HepG2 (cell line): ENCODE measurements around the gene GNAI2. TPM values are rescaled to one million over a fixed set of nuclear protein-coding genes. Genes with fewer than 3 reads are reported as not detected.
A peak's percentile ranks its signal among the peaks of the same experiment; 100 is the strongest.

ENCODE experiments used
- ELF1 ChIP-seq: sonication (generic); formaldehyde crosslinking; IDR thresholded peaks from 2 replicates; pipeline ENCODE4 v1.4.0; 2020; ENCODE audit warnings: missing genetic modification reagents
- ELF4 ChIP-seq: sonication (generic); formaldehyde crosslinking; IDR thresholded peaks from 2 replicates; pipeline ENCODE4 v1.5.0; 2020; ENCODE audit warnings: missing genetic modification reagents, mild to moderate bottlenecking, moderate library complexity, borderline replicate concordance
- FOXA3 ChIP-seq: IDR thresholded peaks from 2 replicates; pipeline ENCODE4 v1.6.1; 2016; ENCODE audit warnings: missing genetic modification reagents, missing compliant biosample characterization
- GABPB1 ChIP-seq: IDR thresholded peaks from 2 replicates; pipeline ENCODE4 v1.6.1; 2016; ENCODE audit warnings: mild to moderate bottlenecking, missing genetic modification reagents, moderate library complexity, missing compliant biosample characterization
- HDAC2 ChIP-seq: sonication (generic); formaldehyde crosslinking; IDR thresholded peaks from 2 replicates; pipeline ENCODE4 v1.4.0; 2020; ENCODE audit warnings: missing genetic modification reagents
- HMGXB3 ChIP-seq: sonication (generic); formaldehyde crosslinking; IDR thresholded peaks from 2 replicates; pipeline ENCODE4 v1.4.0; 2020; ENCODE audit warnings: missing genetic modification reagents, borderline replicate concordance
- HNRNPL ChIP-seq: fragments of 200-400 bp; formaldehyde crosslinking; IDR thresholded peaks from 2 replicates; pipeline ENCODE4 v1.6.1; 2017; ENCODE audit warnings: mild to moderate bottlenecking, low read depth, low read length
- KDM5A ChIP-seq: fragments of 200-600 bp; sonication (generic); IDR thresholded peaks from 2 replicates; pipeline ENCODE4 v1.7.0; 2018; ENCODE audit warnings: antibody characterized with exemption, mild to moderate bottlenecking, low read length, borderline replicate concordance
- MXD1 ChIP-seq: sonication (generic); formaldehyde crosslinking; IDR thresholded peaks from 2 replicates; pipeline ENCODE4 v1.4.0; 2020; ENCODE audit warnings: mild to moderate bottlenecking, missing genetic modification reagents
- REPIN1 ChIP-seq: sonication (generic); formaldehyde crosslinking; IDR thresholded peaks from 2 replicates; pipeline ENCODE4 v1.8.0; 2022; ENCODE audit warnings: missing genetic modification reagents, low read depth, mild to moderate bottlenecking, borderline replicate concordance
- SIX4 ChIP-seq: sonication (generic); formaldehyde crosslinking; IDR thresholded peaks from 2 replicates; pipeline ENCODE4 v1.4.0; 2020; ENCODE audit warnings: missing genetic modification reagents
- SMAD3 ChIP-seq: sonication (generic); formaldehyde crosslinking; IDR thresholded peaks from 2 replicates; pipeline ENCODE4 v1.4.0; 2020; ENCODE audit warnings: missing genetic modification reagents
- SOX6 ChIP-seq, 2 experiments: fragments of 450-650 bp in 1 of 2; sonication (generic) in 1 of 2; formaldehyde crosslinking in 1 of 2; IDR thresholded peaks; 2 replicates each; pipeline versions ENCODE4 v1.4.0 to v1.6.1; 2017 to 2020; ENCODE audit warnings: antibody characterized with exemption in 1 of 2, mild to moderate bottlenecking in 1 of 2, missing genetic modification reagents in 1 of 2
- TARDBP ChIP-seq: sonication (generic); formaldehyde crosslinking; IDR thresholded peaks from 2 replicates; pipeline ENCODE4 v1.8.0; 2022; ENCODE audit warnings: mild to moderate bottlenecking, missing genetic modification reagents
- UBTF ChIP-seq: sonication (generic); formaldehyde crosslinking; IDR thresholded peaks from 2 replicates; pipeline ENCODE4 v1.4.0; 2020; ENCODE audit warnings: mild to moderate bottlenecking, missing genetic modification reagents
- ZMYM2 ChIP-seq: sonication (generic); formaldehyde crosslinking; IDR thresholded peaks from 2 replicates; pipeline ENCODE4 v1.8.0; 2022; ENCODE audit warnings: mild to moderate bottlenecking, missing genetic modification reagents
- ZNF317 ChIP-seq: sonication (generic); formaldehyde crosslinking; IDR thresholded peaks from 2 replicates; pipeline ENCODE4 v1.5.0; 2020; ENCODE audit warnings: mild to moderate bottlenecking, missing genetic modification reagents
- polyA plus RNA-seq, 8 experiments: library from polyadenylated mRNA; depleted of rRNA in 3 of 8; stranded (reverse) in 7 of 8; unstranded in 1 of 8; fragments of >200 nt; fragmentation: Illumina TruSeq in 4 of 8; extraction: Trizol in 4 of 8; gene quantifications; 2 replicates each; pipeline versions ENCODE4 v1.2.1 to v1.2.3, GENCODE V29; 2011 to 2016; ENCODE audit warnings: low read depth in 4 of 8, missing spikeins in 1 of 8, mixed read lengths in 1 of 8; ENCODE audit not compliant: insufficient read depth in 1 of 8
- total RNA-seq, 5 experiments: library from RNA; depleted of rRNA; stranded (reverse); fragments of >200 nt; fragmentation: Illumina TruSeq; extraction: Trizol; gene quantifications; 2 replicates each; pipeline ENCODE4 v1.2.3, GENCODE V29; 2016; ENCODE audit warnings: low read depth in 1 of 5
- TF ChIP-seq, protein P1 (sequence below): sonication (generic); formaldehyde crosslinking; IDR thresholded peaks from 2 replicates; pipeline ENCODE4 v1.9.0; 2021; ENCODE audit warnings: missing genetic modification reagents, mild to moderate bottlenecking, borderline replicate concordance

Gene GNAI2
- total and polyA plus RNA-seq, 2 of the 13 experiments (the other 11 are each of a cell fraction or from before 2014, with no cell fraction given) = 51.1 to 66.2 TPM

GRCh38 chr3:50268703-50269451 is 32.9 kb downstream of the GNAI2 start, which contains the start of gene SEMA3B (continued):
- TF ChIP-seq REPIN1 (CRISPR knock-in tag) (0 out of 2 replicates have a peak, but pooled peaks have one; percentile 20), MXD1 (CRISPR knock-in tag) (peak; percentile 53), KDM5A (no peak), TARDBP (CRISPR knock-in tag) (peak; percentile 81), ELF1 (CRISPR knock-in tag) (0 out of 2 replicates have a peak, but pooled peaks have one; percentile 8), GABPB1 (peak; percentile 43; the same call in 1 of the 2 replicates), HMGXB3 (CRISPR knock-in tag) (no peak), SMAD3 (0 out of 2 replicates have a peak, but pooled peaks have one; percentile 55), SOX6 (IDR thresholded peaks at IDR 0.05) (no peak), SOX6 (CRISPR knock-in tag; IDR thresholded peaks at IDR 0.05) (peak; percentile 58; the same call in 1 of the 2 replicates), ELF4 (peak; percentile 33; the same call in 1 of the 2 replicates), ZMYM2 (CRISPR knock-in tag) (0 out of 2 replicates have a peak, but pooled peaks have one; percentile 33), HDAC2 (CRISPR knock-in tag) (peak; percentile 55), FOXA3 (CRISPR knock-in tag) (peak; percentile 27; the same call in 1 of the 2 replicates), SIX4 (peak; percentile 98), UBTF (CRISPR knock-in tag) (peak; percentile 38; the same call in 1 of the 2 replicates), HNRNPL (peak; percentile 93), ZNF317 (CRISPR knock-in tag) (peak; percentile 62; the same call in 1 of the 2 replicates)
- TF ChIP-seq, protein P1, sequence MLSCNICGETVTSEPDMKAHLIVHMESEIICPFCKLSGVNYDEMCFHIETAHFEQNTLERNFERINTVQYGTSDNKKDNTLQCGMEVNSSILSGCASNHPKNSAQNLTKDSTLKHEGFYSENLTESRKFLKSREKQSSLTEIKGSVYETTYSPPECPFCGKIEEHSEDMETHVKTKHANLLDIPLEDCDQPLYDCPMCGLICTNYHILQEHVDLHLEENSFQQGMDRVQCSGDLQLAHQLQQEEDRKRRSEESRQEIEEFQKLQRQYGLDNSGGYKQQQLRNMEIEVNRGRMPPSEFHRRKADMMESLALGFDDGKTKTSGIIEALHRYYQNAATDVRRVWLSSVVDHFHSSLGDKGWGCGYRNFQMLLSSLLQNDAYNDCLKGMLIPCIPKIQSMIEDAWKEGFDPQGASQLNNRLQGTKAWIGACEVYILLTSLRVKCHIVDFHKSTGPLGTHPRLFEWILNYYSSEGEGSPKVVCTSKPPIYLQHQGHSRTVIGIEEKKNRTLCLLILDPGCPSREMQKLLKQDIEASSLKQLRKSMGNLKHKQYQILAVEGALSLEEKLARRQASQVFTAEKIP (CRISPR knock-in tag) = no peak
